GM18508 (cell line): ENCODE measurements around the gene NPY4R.
"Not testable (repeated sequence)": the region's sequence is repeated elsewhere in the genome, so short reads cannot be mapped to it uniquely, and the experiment has no call there.

Source experiments
- ATAC-seq: cut with Tn5 transposase; IDR thresholded peaks from one replicate; pipeline ENCODE4 v1.9.1; 2021; ENCODE audit warnings: moderate number of reproducible peaks; ENCODE audit not compliant: insufficient read depth, unreplicated experiment

The NPY4R gene

GRCh38 chr10:46459579-46459978, 6.2 kb downstream of the NPY4R start:
- ATAC-seq: not testable (repeated sequence)

GRCh38 chr10:46457071-46457470, 8.7 kb downstream of the NPY4R start:
- ATAC-seq: not testable (repeated sequence)

- ATAC-seq: not testable (repeated sequence)
These were observed 9.8 kb downstream of the NPY4R start for GRCh38 chr10:46455992-46456391.

- not testable (repeated sequence) for ATAC-seq
These were observed 14.4 kb downstream of the NPY4R start for GRCh38 chr10:46451365-46451764.

- not testable (repeated sequence) for ATAC-seq
These were observed 14.9 kb downstream of the NPY4R start for GRCh38 chr10:46450829-46451228.

- not testable (repeated sequence) for ATAC-seq
These were observed 18.3 kb downstream of the NPY4R start for GRCh38 chr10:46447439-46447838.

GRCh38 chr10:46445389-46446122, 20.2 kb downstream of the NPY4R start:
- ATAC-seq: not testable (repeated sequence)

- not testable (repeated sequence) for ATAC-seq
These were observed 22.3 kb downstream of the NPY4R start for GRCh38 chr10:46443422-46443821.

GRCh38 chr10:46442706-46443275, 23.0 kb downstream of the NPY4R start:
- not testable (repeated sequence) for ATAC-seq

GRCh38 chr10:46441837-46442278, 23.9 kb downstream of the NPY4R start:
- ATAC-seq: not testable (repeated sequence)

GRCh38 chr10:46440942-46441341, 24.8 kb downstream of the NPY4R start:
- ATAC-seq: not testable (repeated sequence)

GRCh38 chr10:46423550-46423949, 42.2 kb downstream of the NPY4R start:
- not testable (repeated sequence) for ATAC-seq

- not testable (repeated sequence) for ATAC-seq
These were observed 46.0 kb downstream of the NPY4R start for GRCh38 chr10:46419570-46420379.

GRCh38 chr10:46418283-46418682, 47.5 kb downstream of the NPY4R start:
- not testable (repeated sequence) for ATAC-seq

- ATAC-seq: not testable (repeated sequence)
These were observed 50.5 kb downstream of the NPY4R start for GRCh38 chr10:46415291-46415690.

GRCh38 chr10:46412665-46413064, 53.1 kb downstream of the NPY4R start:
- not testable (repeated sequence) for ATAC-seq

- not testable (repeated sequence) for ATAC-seq
These were observed 54.6 kb downstream of the NPY4R start for GRCh38 chr10:46411123-46411522.
